ENCODE results near the gene UBR4.
"Not testable (repeated sequence)": the region's sequence is repeated elsewhere in the genome, so short reads cannot be mapped to it uniquely, and the experiment has no call there.

The UBR4 gene

DNA sequence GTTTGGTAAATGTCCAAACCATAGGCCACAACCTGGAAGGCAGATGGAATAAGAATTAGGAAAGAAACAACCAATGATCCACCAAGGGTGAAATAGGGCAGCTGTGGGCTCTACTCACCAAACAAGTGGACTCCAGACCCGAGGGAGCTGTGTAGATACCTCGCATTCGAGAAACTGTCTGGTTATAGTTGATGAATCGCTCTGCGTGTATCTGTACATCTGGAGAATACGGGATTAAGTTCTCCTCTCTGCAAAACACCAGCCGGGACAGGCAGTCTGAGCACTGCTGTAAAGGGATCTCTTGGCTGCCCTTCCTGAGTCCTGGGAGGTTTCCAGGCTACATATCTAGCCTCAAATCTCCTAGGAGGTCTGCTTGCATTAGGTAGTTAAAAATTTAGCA, 9.4 kb upstream of the UBR4 start:
- DNase-seq = no peak

DNA sequence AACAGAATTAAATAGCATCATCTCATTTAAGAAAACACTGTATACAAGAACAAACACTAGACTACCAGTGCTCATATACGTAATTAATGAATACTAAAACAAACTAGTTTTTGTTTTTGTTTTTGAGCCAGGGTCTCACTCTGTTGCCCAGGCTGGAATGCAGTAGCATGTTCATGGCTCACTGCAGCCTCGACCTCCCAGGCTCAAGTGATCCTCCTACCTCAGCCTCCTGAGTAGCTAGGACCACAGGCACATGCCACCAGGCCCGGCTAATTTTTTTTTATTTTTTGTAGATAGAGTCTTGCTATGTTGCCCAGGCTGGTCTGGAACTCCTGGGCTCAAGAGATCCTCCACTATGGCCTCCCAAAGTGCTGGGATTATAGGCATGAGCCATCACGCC, 6.5 kb upstream of the UBR4 start:
- DNase-seq = not testable (repeated sequence)

DNA sequence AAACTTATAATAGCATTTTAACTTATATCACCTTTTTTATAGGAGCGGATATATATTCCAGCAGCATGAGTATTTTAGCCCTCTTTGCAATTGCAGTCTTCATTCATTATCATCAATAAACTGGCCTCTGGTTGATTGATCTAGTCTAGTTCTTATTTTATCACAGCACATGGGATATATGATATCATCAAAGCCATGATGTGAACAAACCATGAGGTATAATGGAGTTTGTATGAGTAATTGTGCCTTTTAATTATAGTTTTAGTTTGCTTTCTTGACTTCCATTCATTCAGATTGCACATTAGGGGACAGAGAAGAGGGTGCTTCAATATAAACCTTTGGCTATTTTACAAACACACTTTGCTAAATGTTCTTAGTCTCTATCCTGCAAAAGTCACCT, 3.5 kb upstream of the UBR4 start:
- no peak for DNase-seq

DNA sequence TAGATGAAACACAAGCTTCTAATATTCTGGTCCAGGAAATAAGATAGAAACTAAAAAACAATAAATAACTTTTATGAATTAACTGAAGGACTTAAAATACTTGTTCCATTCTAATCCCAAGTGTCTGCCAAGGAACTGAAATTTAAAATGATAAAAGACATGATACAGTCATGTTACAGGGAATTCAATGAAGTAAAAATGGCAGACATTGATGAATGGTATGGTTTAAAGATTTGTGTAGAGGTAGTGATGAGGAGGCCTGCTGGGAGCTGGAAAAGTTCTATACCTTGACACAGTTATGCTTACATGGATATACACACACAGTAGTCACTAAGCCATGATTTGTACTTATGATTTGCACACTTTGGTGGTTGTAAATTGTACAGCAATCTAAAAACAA, 2.1 kb upstream of the UBR4 start:
- no peak for DNase-seq

DNA sequence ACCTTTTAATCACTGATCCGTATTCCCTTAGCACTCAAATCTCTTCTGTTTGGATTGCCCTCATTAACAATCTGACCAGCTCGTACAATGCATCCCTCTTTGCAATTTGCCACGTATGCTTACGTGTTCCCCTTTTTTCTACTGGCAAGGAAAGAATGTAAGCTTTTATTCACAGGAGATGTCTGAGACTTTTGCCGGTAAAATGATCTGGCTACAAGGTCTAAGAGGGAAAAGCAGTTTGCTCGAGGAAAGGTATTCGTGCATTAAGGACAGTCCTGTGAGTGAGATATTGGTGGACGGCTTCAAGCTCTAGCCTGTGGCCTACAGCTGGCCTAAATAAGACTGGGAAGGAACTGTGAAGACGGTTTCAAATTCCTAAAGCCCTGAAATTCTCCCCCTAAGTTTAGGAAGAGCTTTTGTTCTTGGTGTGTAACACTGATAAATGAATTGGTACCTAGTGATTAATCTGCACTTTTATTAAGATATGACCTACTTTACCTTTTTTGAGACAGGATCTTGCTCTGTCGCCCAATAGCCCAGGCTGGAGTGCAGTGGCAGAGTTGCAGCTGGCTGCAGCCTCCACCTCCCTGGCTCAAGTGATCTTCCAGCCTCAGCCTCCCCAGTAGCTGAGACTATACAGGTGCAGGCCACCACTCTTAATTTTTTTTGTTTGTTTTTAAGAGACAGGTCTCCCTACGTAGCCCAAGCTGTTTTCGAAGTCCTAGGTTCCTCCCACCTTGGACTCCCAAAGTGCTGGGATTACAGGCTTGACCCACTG, 895 bp upstream of the UBR4 start:
- DNase-seq = no peak

DNA sequence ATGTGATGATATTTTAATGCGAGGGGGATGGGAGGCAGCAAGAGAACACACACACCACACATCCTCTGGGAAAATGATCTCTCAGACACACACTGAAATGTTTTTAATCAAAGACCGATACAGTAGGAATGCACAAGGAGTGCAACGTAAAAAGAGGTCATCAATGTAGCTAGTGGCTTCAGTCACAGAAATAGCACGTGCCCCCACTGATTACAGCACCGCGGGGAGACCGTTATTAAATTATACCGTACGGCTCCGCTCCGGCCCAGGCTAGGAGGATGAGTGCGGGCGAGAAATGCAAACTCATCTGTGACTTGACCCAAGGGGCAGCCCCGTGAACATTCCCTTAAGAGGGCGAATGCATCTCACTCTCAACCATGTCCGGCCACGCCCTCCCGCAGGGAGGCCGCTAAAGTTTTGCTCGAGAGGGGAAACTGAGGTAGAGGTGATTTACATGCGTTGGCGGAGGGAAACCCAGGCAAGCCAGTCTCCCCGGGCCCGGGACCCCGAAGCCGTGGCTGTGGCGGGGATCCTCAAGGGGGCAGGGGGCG, 552 bp downstream of the UBR4 start:
- no peak for DNase-seq

DNA sequence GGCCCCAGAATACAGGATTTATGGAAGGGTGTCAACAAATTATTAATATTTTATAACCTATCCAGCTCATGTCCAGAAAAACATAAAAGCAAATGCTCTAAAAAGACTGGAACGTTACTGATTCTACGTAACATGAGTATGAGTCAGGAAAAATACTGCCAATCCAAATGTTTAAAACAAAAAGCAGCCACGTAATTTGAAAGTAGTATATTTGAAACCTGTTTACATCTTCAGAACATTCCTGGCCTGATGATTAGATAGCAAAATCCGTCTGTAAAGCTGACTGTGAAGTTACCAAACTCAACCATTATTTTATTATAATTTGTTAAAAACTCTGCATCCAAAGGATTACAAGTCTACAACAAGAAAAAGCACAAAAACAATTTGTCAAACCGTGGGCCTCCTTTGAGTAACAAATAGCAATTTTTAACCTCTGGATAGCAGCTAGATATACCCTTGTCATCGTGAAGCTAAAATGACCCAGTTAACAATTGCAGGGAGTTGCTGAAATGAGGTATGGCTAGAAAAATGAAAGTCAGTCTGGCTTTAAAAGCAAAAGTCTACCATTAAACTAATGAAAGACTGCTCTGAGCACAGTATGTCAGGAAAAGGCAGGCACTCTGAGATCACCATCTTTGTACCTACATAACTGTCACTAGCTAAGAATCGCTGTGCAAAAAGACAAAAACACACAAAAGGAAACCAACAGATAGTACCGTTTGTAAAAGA, 1.2 kb downstream of the UBR4 start:
- DNase-seq = no peak

DNA sequence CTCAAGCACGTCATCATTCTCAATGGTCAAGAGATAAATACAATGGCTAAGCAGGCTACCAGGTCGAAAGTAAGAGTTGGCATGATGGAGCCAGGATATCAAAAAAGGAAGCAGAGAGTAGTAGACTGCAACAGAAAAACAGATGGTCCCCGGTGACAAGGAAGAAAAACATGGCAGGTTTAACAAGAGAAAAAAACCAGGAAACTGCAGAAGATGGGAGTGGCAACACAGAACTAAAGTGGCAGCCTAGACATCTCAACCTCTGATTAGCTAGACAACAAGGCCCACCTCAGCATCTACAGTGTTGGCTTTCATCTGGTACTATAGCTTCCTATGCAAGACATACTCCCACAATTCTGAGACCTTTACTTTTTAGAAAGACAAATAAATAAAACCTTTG, 3.1 kb downstream of the UBR4 start:
- no peak for DNase-seq

DNA sequence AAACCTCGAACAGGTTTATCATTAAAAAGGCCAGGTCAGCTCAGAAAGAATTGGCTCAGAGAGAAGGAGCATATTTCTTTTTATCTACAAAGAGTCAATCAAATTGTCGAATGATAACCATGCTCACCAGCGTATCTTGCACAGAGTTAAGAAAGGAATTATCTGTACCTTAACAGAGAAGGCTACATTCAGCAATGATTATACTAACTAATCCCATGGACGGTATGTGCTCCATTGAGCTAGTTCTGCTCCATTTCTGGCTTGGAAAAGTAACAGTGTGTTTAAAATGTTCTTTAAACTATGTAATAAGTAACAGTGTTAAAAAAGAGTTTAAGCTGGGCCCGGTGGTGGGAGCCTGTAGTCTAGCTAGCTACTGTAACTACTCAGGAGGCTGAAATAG, 4.2 kb downstream of the UBR4 start:
- no peak for DNase-seq

DNA sequence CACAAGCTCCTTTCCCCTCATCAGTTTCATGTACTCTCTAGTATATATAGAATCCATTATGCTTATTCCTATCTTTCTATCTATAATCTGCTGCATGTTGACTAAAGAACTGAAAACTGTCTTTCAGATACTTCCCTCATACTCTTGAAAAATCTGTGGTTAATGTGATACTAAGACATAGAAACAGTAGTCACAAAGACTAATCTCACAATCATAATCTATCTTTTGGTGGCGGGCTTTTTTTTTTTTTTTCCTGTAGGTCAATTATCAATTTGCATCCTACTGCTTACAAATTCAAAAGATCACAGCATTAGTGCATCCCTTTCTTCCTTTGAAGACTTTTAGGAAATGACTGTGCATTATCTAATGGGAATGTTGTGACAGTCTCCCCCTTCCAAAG, 4.7 kb downstream of the UBR4 start:
- DNase-seq = no peak

DNA sequence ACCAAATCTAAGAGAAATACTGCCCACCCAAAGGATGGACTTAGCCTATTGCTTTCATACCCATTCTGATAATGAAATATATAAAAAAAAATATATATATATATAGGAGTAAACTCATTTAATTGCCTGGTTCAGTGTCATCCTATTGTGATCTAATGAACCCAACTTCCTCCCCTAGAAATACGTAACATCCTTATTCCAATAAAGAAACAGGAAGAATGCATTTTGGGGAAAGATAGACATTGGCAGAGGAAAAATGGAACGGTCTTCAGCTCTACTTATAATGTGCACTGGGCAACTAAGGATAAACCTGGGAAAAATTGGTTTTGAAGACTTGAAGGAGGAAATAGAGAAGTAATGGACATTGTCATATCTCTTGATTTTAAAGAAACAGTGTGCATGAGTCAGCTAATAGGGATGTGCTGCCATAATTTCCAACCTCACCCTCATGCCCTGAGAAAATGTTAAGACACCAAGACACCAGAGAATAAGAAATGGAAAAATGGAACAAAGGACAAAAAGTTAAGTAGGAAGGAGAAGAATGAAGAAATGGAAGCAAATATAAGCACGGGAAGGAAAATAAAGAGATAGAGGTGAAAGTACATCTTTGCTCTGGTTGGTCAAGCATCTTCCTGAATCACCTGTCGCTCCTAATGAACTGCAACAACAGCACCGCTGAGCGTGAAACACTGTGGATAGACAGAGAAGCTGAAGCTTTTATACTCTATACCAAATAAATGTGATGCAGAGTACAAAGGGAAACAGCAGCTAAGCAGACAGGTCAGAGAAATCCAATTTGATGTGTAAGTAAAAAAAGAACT, 5.4 kb downstream of the UBR4 start:
- no peak for DNase-seq

DNA sequence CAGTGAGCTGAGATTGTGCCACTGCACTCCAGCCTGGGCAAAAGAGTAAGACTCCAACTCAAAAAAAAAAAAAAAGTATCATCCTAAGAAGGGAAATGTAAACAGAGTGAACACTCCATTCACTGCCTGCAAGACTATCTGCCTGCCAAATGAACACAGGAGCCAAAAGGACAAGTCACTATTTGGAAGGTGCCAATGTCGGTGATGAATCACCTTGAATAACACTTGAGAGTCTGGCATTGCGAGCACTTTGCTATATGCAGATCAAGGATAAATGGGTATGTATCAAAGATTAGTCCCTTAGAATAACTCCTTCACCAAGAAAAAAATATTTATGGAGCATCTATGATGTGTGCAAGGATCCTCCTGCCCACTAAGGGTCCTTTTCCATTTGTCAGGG, 6.6 kb downstream of the UBR4 start:
- no peak for DNase-seq

DNA sequence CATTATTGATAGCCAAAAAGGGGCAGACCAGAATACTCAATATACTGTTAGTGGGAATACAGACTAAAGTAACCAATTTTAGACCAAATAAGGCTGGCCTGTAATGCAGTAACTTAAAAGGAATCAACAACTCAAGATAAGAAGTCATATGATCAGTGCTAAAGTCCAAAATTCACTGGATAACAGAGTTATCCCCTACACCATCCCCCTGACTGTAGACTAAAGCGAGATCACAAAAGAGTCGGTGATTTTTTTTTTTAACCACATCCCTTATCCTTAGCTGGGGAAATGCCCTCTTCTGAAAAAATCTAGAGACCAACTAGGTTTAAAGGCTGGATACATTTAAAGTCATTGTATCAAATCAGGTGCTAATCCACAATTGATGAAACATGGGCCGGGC, 7.7 kb downstream of the UBR4 start:
- no peak for DNase-seq

DNA sequence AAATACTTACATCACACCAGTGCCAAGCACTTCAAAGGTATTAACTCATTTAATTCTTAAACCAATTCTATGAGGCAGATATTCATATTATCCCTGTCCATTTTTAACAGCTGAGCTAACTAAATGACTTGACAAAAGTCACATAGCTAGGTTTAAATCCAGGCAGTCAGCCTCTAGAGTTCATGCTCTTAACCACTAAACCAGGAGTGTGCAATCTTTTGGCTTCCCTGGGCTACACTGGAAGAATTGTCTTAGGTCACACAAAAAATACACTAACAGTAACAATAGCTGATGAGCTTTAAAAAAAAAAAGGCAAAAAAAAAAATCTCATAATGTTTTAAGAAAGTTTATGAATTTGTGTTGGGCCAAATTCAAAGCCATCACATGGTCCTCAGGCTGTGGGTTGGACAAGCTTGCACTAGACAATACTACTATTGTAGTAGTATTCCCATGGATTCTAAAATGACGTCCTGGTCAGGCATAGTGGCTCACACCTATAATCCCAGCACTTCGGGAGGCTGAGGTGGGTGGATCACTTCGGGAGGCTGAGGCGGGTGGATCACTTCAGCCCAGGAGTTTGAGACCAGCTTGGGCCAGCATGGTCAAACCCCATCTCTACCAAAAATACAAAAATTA, 10.0 kb downstream of the UBR4 start:
- DNase-seq = no peak

DNA sequence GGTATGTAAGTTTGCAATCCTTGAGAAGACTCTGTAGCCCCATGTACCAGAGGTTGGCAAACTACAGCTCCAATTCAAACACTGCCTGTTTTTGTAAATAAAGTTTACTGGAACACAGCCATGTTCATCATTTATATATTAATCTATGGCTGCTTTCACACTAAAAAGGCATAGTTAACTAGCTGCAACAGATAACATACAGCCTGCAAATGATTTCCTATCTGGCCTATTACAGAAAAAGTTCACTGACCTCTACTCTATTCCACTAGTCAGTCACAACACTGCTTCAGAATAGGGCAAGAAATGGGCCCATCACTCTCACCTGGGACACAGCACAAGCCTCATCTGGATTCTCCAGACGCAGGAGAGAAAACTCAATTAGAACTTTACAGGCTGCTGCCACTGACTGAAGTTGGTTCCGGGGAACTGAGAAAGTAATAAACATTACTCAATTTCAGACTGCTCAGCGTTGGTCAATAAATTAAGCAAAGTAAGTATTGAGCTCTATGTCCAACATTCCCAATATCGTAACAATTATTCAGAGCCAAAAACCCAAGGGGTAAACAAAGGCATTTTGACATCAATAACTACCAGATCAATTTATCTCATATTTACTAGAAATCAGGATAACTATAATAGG, 10.6 kb downstream of the UBR4 start:
- no peak for DNase-seq

DNA sequence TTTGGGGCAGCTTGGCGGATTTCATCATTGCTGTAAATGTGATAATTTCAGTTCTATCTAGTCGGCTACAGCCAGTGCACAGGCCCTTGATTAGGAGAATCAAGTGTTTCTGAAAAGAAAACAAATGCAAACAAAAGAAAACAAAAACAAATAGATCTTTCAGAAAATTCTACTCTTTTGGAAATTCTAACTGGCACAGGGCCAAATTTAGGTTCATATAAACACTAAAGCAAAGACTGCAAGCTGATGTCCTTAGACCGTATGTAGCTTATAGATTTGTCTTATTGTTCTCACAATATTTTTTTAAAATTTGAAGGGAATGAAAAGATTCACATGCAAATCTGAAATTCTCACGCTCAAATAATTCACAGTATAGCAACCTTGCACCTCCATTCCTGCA, 11.2 kb downstream of the UBR4 start:
- no peak for DNase-seq

DNA sequence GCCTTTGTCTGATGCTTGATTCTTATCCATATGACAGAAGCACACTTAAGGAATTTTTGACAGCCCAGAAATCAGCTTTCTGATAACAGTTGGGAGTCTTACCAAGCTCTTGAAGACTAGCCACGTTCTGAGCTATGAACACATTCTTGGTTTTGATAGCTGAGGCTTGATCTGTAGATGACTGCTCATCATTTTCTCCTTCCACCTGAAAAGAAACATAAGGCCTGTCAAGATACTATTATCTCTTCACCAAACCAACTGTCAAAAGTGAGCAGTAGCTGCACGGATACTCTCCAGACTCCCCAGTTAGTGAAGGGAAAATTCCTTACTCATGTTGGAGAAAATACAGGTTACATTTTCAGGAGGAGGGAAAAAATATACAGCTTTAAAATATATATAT, 12.2 kb downstream of the UBR4 start:
- no peak for DNase-seq

DNA sequence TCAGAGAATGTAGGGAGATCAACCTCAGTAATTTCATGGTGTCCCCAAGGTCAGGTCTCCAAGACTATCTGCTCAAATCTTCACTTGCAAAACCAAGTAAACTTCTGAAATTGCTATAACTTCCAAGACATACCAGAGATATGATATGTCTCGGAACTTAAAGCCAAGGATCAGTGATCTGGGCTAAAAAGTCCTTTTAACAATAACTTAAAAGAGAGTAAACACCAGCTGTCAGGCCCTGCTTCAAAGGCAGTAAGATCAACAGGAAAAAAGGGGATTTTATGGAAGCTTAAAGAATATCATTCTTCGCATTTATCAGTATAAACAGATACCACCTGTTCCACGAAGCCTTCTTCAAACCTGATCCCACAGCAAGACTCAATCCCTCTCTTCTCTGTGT, 13.7 kb downstream of the UBR4 start:
- DNase-seq = no peak

DNA sequence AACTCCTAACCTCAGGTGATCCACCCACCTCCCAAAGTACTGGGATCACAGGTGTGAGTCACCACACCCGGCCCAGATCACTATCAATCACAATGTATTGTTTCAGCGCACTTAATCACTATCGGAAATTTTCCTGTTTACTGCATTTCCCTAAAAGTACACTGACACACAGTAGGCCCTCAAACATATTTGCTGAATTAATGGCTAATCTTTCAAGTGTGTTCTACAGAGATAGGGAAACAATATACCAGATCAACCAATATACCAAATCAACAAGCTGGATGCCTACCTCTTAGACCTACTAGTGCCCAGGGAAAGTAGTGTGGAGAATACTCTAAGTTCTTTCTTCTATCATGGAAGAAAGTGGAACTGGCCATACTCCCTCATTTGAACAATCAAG, 17.1 kb downstream of the UBR4 start:
- no peak for DNase-seq

DNA sequence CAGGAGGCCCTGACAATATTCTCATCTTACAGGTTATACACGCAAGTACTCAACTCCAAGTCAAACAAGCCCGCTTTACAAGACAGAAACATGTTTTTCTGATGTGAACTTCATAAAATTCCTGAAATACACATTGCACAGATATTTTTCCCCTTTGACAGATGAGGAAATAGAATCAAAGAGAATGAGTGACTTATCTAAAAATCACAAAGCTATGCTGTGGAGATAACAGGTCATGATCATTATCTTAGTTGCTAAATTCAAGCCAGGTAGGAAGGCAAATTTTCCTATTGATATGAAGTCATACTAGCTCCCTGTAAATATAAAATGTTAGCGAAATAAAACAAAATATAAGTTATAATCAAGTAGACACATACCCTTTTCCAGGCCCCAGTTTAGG, 18.3 kb downstream of the UBR4 start:
- no peak for DNase-seq

DNA sequence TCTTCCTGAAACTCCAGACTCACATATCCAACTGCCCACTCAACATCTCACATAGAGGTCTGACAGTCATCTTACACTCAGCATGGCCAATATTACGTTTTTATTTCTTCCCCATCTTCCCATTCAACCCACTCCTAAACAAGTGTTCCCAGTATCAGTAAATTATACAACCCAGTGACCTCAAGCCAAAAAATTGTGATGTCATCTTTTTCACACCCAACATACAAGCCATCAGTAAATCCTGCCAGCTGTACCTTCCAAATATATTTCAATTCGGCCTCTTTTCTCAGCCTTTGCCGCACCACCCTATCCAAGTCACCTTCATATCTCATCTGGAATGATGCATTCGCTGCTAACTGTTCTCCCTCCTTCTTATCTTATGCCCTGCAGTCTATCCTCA, 19.6 kb downstream of the UBR4 start:
- DNase-seq = no peak

DNA sequence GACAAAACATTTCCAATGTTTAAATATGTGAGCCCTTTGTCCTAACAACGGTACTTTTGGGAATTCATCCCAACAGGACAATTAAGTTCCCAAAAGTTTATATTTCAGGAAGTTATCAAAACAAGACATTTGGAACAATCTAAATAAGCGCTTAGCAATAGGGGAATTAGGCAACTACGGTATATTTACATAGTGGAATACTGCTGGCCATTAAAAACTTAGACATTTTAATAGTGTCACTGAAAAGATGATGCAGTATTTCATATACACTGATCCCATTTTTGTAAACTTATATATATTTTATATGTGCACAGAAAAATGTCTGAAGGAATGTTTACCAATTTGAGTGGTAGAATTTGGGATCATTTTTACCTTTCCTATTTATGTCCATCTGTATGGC, 20.8 kb downstream of the UBR4 start:
- no peak for DNase-seq

DNA sequence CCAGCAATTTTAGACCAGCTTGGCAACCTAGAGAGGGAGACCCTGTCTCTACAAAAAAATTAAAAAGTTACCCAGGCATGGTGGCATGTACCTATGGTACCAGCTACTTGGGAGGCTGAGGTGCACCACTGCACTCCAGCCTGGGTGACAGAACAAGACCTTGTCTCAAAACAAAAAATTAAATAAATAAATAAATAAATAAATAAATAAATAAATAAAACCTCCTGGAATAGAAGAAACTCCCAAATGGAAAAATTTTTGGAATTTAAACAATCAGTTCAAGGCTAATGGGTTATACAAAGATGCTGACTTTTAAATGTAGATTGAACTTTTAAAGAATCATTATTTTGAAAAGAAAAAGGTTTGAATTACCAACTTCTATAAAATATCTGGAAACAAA, 22.2 kb downstream of the UBR4 start:
- DNase-seq = no peak
